GM12891 (cell line): ENCODE measurements around the gene EPB41L4A.

Experiments
- PAX5 ChIP-seq: IDR thresholded peaks from 2 replicates; pipeline ENCODE4 v1.6.1; 2011; ENCODE audit warnings: low read length, moderate library complexity, mild to moderate bottlenecking; ENCODE audit not compliant: insufficient read depth, severe bottlenecking
- POLR2A ChIP-seq: IDR thresholded peaks from 2 replicates; pipeline ENCODE4 v1.6.1; 2011; ENCODE audit warnings: low read depth, low read length, control low read depth
- POLR2AphosphoS5 ChIP-seq: IDR thresholded peaks from 2 replicates; pipeline ENCODE4 v1.6.1; 2011; ENCODE audit warnings: low read depth, low read length, control low read depth
- POU2F2 ChIP-seq: IDR thresholded peaks from 2 replicates; pipeline ENCODE4 v1.6.1; 2011; ENCODE audit warnings: low read depth, mild to moderate bottlenecking, control low read depth, low read length, moderate library complexity
- SPI1 ChIP-seq: IDR thresholded peaks from 2 replicates; pipeline ENCODE4 v1.6.1; 2011; ENCODE audit warnings: low read depth, low read length, control low read depth
- TAF1 ChIP-seq: IDR thresholded peaks from 2 replicates; pipeline ENCODE4 v1.6.1; 2011; ENCODE audit warnings: low read depth, low read length, control low read depth

DNA sequence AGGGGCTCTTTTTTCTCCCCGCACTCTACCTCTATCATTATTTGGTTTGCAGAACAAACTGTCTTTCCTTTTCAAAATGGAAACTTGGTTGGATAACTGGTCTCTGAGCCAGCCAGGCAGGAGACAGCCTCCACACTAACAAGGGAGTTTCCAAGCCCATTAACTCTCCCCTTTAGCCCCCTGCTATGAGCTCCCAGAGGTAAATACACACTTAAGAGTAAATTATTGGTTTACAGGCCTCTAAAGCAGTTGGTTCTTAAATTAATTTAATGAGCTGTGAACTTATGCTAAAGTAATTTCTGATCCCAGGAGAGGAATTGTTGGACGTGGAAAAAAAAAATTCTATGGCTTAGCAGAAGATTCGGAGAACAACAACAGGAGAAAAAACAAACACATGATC, 30.3 kb downstream of the EPB41L4A start:
- no peak for TF ChIP-seq SPI1
- no peak for TF ChIP-seq POLR2AphosphoS5
- TF ChIP-seq POLR2A = no peak
- TF ChIP-seq TAF1 = no peak
- TF ChIP-seq POU2F2 = no peak
- TF ChIP-seq PAX5 = no peak
